Neural cell (in vitro differentiated cells): ENCODE results near the gene CAMK2N2. TPM values are rescaled to one million over a fixed set of nuclear protein-coding genes. Genes with fewer than 3 reads are reported as not detected.

Experiments
- H2AFZ ChIP-seq: fragments of 200-600, 300-800 bp; sonication (generic), shearing (Covaris generic); 2 replicates; pipeline ENCODE4 v1.6.0; 2014; ENCODE audit warnings: low read depth, mild to moderate bottlenecking, antibody characterized with exemption, low read length, moderate library complexity
- H3F3A ChIP-seq: fragments of 200-600 bp; shearing (Covaris generic); 2 replicates; pipeline ENCODE4 v1.6.1; 2016; ENCODE audit warnings: mild to moderate bottlenecking, moderate library complexity, mixed read lengths, antibody characterized with exemption, low read length; ENCODE audit not compliant: insufficient read depth, poor library complexity, severe bottlenecking
- H3K27ac ChIP-seq: fragments of 200-600, 300-800 bp; sonication (generic), shearing (Covaris generic); 2 replicates; pipeline ENCODE4 v1.5.1; 2014; ENCODE audit warnings: mild to moderate bottlenecking, low read length, moderate library complexity
- H3K27me3 ChIP-seq: fragments of 300-800, 200-600 bp; sonication (generic), shearing (Covaris generic); 2 replicates; pipeline ENCODE4 v1.6.0; 2014; ENCODE audit warnings: mild to moderate bottlenecking, low read depth, low read length, moderate library complexity; ENCODE audit not compliant: insufficient read depth
- H3K36me3 ChIP-seq: fragments of 300-800, 200-600 bp; sonication (generic), shearing (Covaris generic); 2 replicates; pipeline ENCODE4 v1.5.1; 2014; ENCODE audit warnings: mild to moderate bottlenecking, antibody characterized with exemption, low read length, moderate library complexity; ENCODE audit not compliant: insufficient read depth
- H3K4me2 ChIP-seq: fragments of 300-800, 200-600 bp; sonication (generic), shearing (Covaris generic); 2 replicates; pipeline ENCODE4 v1.6.0; 2014; ENCODE audit warnings: mild to moderate bottlenecking, low read length
- H3K4me3 ChIP-seq: fragments of 300-800, 200-600 bp; sonication (generic), shearing (Covaris generic); 2 replicates; pipeline ENCODE4 v1.5.1; 2014; ENCODE audit warnings: mild to moderate bottlenecking, low read length, moderate library complexity
- H3K79me2 ChIP-seq: fragments of 200-600 bp; shearing (Covaris generic); replicated peaks from 2 replicates; pipeline ENCODE4 v1.6.0; 2014; ENCODE audit warnings: mild to moderate bottlenecking, low read length, moderate library complexity; ENCODE audit not compliant: insufficient read depth
- H3K9ac ChIP-seq: fragments of 300-800, 200-600 bp; sonication (generic), shearing (Covaris generic); 2 replicates; pipeline ENCODE4 v1.6.1; 2016; ENCODE audit warnings: mild to moderate bottlenecking, low read length, mixed read lengths
- H3K9me2 ChIP-seq: fragments of 200-600 bp; shearing (Covaris generic); 2 replicates; pipeline ENCODE4 v1.6.1; 2016; ENCODE audit warnings: mild to moderate bottlenecking, low read length, mixed read lengths; ENCODE audit not compliant: insufficient read depth
- H3K9me3 ChIP-seq: fragments of 200-600, 300-800 bp; sonication (generic), shearing (Covaris generic); 2 replicates; pipeline ENCODE4 v1.6.1; 2016; ENCODE audit warnings: mild to moderate bottlenecking, mixed run types, low read length, moderate library complexity, mixed read lengths
- H4K20me1 ChIP-seq: fragments of 200-600 bp; shearing (Covaris generic); 2 replicates; pipeline ENCODE4 v1.6.1; 2016; ENCODE audit warnings: mild to moderate bottlenecking, mixed run types; ENCODE audit not compliant: insufficient read depth
- CTCF ChIP-seq: fragments of 450-650 bp; IDR thresholded peaks from 2 replicates; pipeline ENCODE4 v1.5.1; 2014; ENCODE audit warnings: antibody characterized with exemption, mild to moderate bottlenecking, moderate library complexity; ENCODE audit not compliant: poor library complexity, severe bottlenecking
- EP300 ChIP-seq: fragments of 450-650 bp; conservative IDR thresholded peaks from 2 replicates; pipeline ENCODE4 v1.6.1; 2014; ENCODE audit warnings: antibody characterized with exemption, mild to moderate bottlenecking, moderate library complexity; ENCODE audit not compliant: poor library complexity, severe bottlenecking
- EZH2 ChIP-seq: fragments of 200-600, 300-800 bp; shearing (Covaris generic), sonication (generic); IDR thresholded peaks from 2 replicates; pipeline ENCODE4 v1.6.1; 2014; ENCODE audit warnings: antibody characterized with exemption, low read length, borderline replicate concordance, mild to moderate bottlenecking; ENCODE audit not compliant: insufficient read depth, poor library complexity, severe bottlenecking
- MXI1 ChIP-seq: fragments of 450-650 bp; conservative IDR thresholded peaks from 2 replicates; pipeline ENCODE4 v1.6.1; 2014; ENCODE audit warnings: antibody characterized with exemption, mild to moderate bottlenecking; ENCODE audit not compliant: poor library complexity, severe bottlenecking
- POLR2AphosphoS5 ChIP-seq: IDR thresholded peaks from 2 replicates; pipeline ENCODE4 v1.6.1; 2012
- RAD21 ChIP-seq: fragments of 450-650 bp; conservative IDR thresholded peaks from 2 replicates; pipeline ENCODE4 v1.6.1; 2014; ENCODE audit warnings: antibody characterized with exemption, mild to moderate bottlenecking, moderate library complexity
- SMC3 ChIP-seq: fragments of 450-650 bp; conservative IDR thresholded peaks from 2 replicates; pipeline ENCODE4 v1.6.1; 2014; ENCODE audit warnings: antibody characterized with exemption, mild to moderate bottlenecking, moderate library complexity; ENCODE audit not compliant: poor library complexity
- TAF1 ChIP-seq: IDR thresholded peaks from 2 replicates; pipeline ENCODE4 v1.6.1; 2012; ENCODE audit warnings: low read depth
- polyA plus RNA-seq: library from polyadenylated mRNA; depleted of rRNA; stranded (reverse); fragments of >200 nt; gene quantifications from 2 replicates; pipeline ENCODE4 v1.2.3, GENCODE V29; 2014
- TF ChIP-seq, protein P1 (sequence below): IDR thresholded peaks from 2 replicates; pipeline ENCODE4 v1.6.1; 2012; ENCODE audit warnings: borderline replicate concordance

Gene CAMK2N2
- polyA plus RNA-seq, 1 donor from 2014 or later: 2.8 TPM

DNA sequence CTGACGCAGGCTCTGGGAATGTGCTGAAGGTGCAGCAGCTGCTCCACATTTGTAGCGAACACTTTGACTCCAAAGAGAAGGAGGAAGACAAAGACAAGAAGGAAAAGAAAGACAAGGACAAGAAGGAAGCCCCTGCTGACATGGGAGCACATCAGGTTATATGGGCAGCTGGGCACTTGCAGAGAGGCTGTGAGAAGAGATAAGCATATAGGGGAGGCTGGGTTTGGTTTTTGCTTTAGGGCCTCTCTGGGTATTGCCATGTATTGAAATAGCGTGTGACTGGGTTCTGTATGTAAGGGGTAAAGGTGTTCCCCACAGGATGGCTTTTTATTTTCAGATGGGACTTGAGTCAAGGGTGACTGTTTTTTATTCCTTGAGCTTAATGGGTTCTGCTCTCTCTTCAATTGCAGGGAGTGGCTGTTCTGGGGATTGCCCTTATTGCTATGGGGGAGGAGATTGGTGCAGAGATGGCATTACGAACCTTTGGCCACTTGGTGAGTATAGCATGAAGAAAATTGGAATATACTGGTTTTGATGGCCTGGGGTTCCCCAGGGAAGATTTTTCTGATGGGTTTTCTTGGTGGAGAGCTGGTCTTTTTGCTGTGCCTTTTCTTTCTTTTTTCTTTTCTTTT, 45.1 kb upstream of the CAMK2N2 start:
- Histone ChIP-seq H3F3A (no peaks in the 10 kb centered on the region), H3K27me3 (no peaks in the 10 kb centered on the region), H4K20me1 (no peaks in the 10 kb centered on the region), H3K9me2 (no peaks in the 10 kb centered on the region), H3K9me3 (no peaks in the 10 kb centered on the region), H3K36me3 (no peaks in the 10 kb centered on the region), H3K4me3 (no peak overlapping the region), H2AFZ (no peak overlapping the region), H3K9ac (no peak overlapping the region), H3K27ac (no peak overlapping the region), H3K79me2 (peaks cover 1% of the 10 kb centered on the region), H3K4me2 (no peak overlapping the region)
- TF ChIP-seq, protein P1, sequence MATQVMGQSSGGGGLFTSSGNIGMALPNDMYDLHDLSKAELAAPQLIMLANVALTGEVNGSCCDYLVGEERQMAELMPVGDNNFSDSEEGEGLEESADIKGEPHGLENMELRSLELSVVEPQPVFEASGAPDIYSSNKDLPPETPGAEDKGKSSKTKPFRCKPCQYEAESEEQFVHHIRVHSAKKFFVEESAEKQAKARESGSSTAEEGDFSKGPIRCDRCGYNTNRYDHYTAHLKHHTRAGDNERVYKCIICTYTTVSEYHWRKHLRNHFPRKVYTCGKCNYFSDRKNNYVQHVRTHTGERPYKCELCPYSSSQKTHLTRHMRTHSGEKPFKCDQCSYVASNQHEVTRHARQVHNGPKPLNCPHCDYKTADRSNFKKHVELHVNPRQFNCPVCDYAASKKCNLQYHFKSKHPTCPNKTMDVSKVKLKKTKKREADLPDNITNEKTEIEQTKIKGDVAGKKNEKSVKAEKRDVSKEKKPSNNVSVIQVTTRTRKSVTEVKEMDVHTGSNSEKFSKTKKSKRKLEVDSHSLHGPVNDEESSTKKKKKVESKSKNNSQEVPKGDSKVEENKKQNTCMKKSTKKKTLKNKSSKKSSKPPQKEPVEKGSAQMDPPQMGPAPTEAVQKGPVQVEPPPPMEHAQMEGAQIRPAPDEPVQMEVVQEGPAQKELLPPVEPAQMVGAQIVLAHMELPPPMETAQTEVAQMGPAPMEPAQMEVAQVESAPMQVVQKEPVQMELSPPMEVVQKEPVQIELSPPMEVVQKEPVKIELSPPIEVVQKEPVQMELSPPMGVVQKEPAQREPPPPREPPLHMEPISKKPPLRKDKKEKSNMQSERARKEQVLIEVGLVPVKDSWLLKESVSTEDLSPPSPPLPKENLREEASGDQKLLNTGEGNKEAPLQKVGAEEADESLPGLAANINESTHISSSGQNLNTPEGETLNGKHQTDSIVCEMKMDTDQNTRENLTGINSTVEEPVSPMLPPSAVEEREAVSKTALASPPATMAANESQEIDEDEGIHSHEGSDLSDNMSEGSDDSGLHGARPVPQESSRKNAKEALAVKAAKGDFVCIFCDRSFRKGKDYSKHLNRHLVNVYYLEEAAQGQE: no peak
- no peak for TF ChIP-seq TAF1
- TF ChIP-seq SMC3: no peak
- TF ChIP-seq POLR2AphosphoS5: no peak
- TF ChIP-seq MXI1: no peak
- TF ChIP-seq CTCF: no peak
- no peak for TF ChIP-seq EP300
- TF ChIP-seq EZH2: no peak
- TF ChIP-seq RAD21: no peak

DNA sequence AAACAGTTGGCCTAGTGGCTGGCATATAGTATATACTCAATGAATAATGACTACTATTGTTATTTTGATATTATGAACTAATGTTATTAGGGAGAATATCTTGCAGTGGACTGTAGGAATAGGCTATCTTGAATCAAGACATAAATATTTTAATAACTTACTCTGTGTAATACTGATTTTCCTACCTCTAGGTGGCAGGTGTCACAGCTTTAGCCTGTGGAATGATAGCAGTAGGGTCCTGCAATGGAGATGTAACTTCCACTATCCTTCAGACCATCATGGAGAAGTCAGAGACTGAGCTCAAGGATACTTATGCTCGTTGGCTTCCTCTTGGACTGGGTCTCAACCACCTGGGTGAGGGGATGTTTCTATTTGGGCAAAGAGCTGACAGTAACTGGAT, 44.2 kb upstream of the CAMK2N2 start:
- H3K27ac ChIP-seq: no peak overlapping the region

More for the DNA sequence above, 44.2 kb upstream of the CAMK2N2 start:
- no peak overlapping the region for H3K4me2 ChIP-seq
- no peaks in the 10 kb centered on the region for H3K9me3 ChIP-seq
- no peaks in the 10 kb centered on the region for H3K9me2 ChIP-seq
- H4K20me1 ChIP-seq: no peaks in the 10 kb centered on the region
- TF ChIP-seq MXI1 (no peak), SMC3 (peak; percentile 59), CTCF (peak; percentile 62), RAD21 (peak; percentile 39)
- no peaks in the 10 kb centered on the region for H3F3A ChIP-seq
- H3K36me3 ChIP-seq: no peaks in the 10 kb centered on the region
- H3K79me2 ChIP-seq: peaks cover 7% of the 10 kb centered on the region
- no peak overlapping the region for H3K9ac ChIP-seq
- H3K4me3 ChIP-seq: no peak overlapping the region
- H2AFZ ChIP-seq: no peak overlapping the region
- H3K27me3 ChIP-seq: no peaks in the 10 kb centered on the region
